ENCODE results near the gene B3GALNT2.
"Not testable (repeated sequence)": the region's sequence is repeated elsewhere in the genome, so short reads cannot be mapped to it uniquely, and the experiment has no call there.

B3GALNT2 gene

DNA sequence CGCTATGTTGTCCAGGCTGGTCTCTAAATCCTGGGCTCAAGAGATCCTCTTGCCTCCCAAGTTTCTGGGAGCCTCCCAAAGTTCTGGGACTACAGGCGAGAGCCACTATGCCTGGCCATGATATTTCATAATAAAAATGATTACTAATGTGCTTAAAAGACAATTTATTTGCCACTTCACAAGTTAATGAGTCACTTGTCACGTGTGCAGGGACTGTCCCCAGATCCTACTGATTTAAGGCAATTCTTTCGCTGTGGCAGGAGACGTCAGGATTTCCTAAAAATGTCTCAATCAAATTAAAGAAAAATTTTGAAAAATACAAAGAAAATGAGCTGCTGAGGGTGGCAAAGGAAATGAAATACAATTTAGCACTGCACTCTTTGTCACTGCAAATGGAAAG lies 43.5 kb downstream of the B3GALNT2 start:
- H3K4me2 ChIP-seq (ENCODE audit: low read depth, low read length, poor library complexity, severe bottlenecking): no peak overlapping the region
- no peak for TF ChIP-seq EZH2phosphoT487 (IDR thresholded peaks at IDR 0.05; ENCODE audit: borderline replicate concordance)
- TF ChIP-seq, protein P1, sequence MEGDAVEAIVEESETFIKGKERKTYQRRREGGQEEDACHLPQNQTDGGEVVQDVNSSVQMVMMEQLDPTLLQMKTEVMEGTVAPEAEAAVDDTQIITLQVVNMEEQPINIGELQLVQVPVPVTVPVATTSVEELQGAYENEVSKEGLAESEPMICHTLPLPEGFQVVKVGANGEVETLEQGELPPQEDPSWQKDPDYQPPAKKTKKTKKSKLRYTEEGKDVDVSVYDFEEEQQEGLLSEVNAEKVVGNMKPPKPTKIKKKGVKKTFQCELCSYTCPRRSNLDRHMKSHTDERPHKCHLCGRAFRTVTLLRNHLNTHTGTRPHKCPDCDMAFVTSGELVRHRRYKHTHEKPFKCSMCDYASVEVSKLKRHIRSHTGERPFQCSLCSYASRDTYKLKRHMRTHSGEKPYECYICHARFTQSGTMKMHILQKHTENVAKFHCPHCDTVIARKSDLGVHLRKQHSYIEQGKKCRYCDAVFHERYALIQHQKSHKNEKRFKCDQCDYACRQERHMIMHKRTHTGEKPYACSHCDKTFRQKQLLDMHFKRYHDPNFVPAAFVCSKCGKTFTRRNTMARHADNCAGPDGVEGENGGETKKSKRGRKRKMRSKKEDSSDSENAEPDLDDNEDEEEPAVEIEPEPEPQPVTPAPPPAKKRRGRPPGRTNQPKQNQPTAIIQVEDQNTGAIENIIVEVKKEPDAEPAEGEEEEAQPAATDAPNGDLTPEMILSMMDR (conservative IDR thresholded peaks at IDR 0.05; ENCODE audit: low read length): no peak
- no peaks in the 10 kb centered on the region for H3F3A ChIP-seq (ENCODE audit: low read depth)
- no peak overlapping the region for H3K9ac ChIP-seq (ENCODE audit: low read depth, low read length, poor library complexity, severe bottlenecking)
- no peak overlapping the region for H3K4me3 ChIP-seq (ENCODE audit: low read length, poor library complexity, severe bottlenecking)
- no peaks in the 10 kb centered on the region for H3K27me3 ChIP-seq (ENCODE audit: insufficient read depth, low read length, poor library complexity, severe bottlenecking)
- no peaks in the 10 kb centered on the region for H3K9me3 ChIP-seq (ENCODE audit: insufficient read depth, low read depth, low read length)
- no peaks in the 10 kb centered on the region for H3K9me2 ChIP-seq (replicated peaks; ENCODE audit: low read depth, low read length)
- no peak overlapping the region for H2AFZ ChIP-seq (ENCODE audit: low read length)
- no peaks in the 10 kb centered on the region for H3K4me1 ChIP-seq (ENCODE audit: insufficient read depth, low read length, poor library complexity, severe bottlenecking)
- no peaks in the 10 kb centered on the region for H3K79me2 ChIP-seq (ENCODE audit: insufficient read depth, low read length)
- H4K20me1 ChIP-seq (ENCODE audit: insufficient read depth, low read length, poor library complexity, severe bottlenecking): no peaks in the 10 kb centered on the region
- peaks cover 11% of the 10 kb centered on the region; the same call in 1 of the 2 replicates for H3K36me3 ChIP-seq (ENCODE audit: insufficient read depth, low read length)

- not testable (repeated sequence) for H3K4me1 ChIP-seq (ENCODE audit: insufficient read depth, low read length, poor library complexity, severe bottlenecking); H4K20me1 ChIP-seq (ENCODE audit: insufficient read depth, low read length, poor library complexity, severe bottlenecking); H3F3A ChIP-seq (ENCODE audit: low read depth); H2AFZ ChIP-seq (ENCODE audit: low read length); H3K9me2 ChIP-seq (replicated peaks; ENCODE audit: low read depth, low read length); H3K4me2 ChIP-seq (ENCODE audit: low read depth, low read length, poor library complexity, severe bottlenecking); H3K9ac ChIP-seq (ENCODE audit: low read depth, low read length, poor library complexity, severe bottlenecking); H3K79me2 ChIP-seq (ENCODE audit: insufficient read depth, low read length); H3K4me3 ChIP-seq (ENCODE audit: low read length, poor library complexity, severe bottlenecking); H3K27me3 ChIP-seq (ENCODE audit: insufficient read depth, low read length, poor library complexity, severe bottlenecking); H3K9me3 ChIP-seq (ENCODE audit: insufficient read depth, low read depth, low read length)
- peaks cover 13% of the 10 kb centered on the region; the same call in 1 of the 2 replicates for H3K36me3 ChIP-seq (ENCODE audit: insufficient read depth, low read length)
Measured at GRCh38 chr1:235457856-235458255, 46.4 kb downstream of the B3GALNT2 start.

DNA sequence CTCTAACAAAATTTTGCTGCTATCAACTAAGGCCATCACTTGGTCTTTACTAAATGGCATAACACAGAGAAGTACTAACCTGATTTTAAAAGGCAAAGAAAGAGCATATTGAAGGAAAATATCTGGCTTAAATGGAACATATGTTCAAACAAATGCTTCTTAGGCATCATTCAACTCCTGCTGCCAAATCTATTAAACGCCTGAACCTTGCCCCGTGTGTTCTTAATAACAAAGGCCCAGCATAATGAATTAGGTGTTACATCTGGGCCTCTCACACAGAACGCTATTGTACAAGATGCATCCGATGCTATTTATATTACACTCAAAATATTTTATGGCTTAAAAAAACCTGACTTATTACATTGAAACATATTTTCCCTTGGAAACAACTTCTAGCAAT lies 48.4 kb downstream of the B3GALNT2 start:
- H3K9me3 ChIP-seq (ENCODE audit: insufficient read depth, low read depth, low read length): no peaks in the 10 kb centered on the region

DNA sequence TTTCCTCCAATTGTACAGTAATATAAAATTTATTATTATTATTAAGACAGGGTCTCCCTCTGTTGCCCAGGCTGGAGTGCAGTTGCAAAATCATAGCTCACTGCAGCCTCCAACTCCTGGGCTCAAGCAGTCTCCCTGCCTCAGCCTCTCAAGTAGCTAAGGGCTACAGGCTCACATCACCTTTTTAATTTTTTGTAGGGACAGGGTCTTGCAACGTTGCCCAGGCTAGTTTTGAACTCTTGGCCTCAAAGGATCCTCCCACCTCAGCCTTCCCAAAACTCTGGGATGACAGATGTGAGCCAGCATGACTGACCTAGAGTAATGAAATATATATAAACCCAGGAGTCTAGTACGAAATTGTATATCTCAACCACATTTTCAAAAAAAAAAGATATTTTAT lies 49.2 kb downstream of the B3GALNT2 start:
- TF ChIP-seq EZH2phosphoT487 (IDR thresholded peaks at IDR 0.05; ENCODE audit: borderline replicate concordance): no peak
- TF ChIP-seq, protein P1 (conservative IDR thresholded peaks at IDR 0.05; ENCODE audit: low read length): no peak
- H3K79me2 ChIP-seq (ENCODE audit: insufficient read depth, low read length): no peaks in the 10 kb centered on the region
- H3K36me3 ChIP-seq (ENCODE audit: insufficient read depth, low read length): peaks cover 34% of the 10 kb centered on the region; the same call in 1 of the 2 replicates

More for the DNA sequence above, 48.4 kb downstream of the B3GALNT2 start:
- no peaks in the 10 kb centered on the region for H3K79me2 ChIP-seq (ENCODE audit: insufficient read depth, low read length)
- no peak overlapping the region for H3K9ac ChIP-seq (ENCODE audit: low read depth, low read length, poor library complexity, severe bottlenecking)
- no peaks in the 10 kb centered on the region for H3K9me2 ChIP-seq (replicated peaks; ENCODE audit: low read depth, low read length)
- H3K4me3 ChIP-seq (ENCODE audit: low read length, poor library complexity, severe bottlenecking): no peak overlapping the region
- H4K20me1 ChIP-seq (ENCODE audit: insufficient read depth, low read length, poor library complexity, severe bottlenecking): no peaks in the 10 kb centered on the region
- no peak overlapping the region for H2AFZ ChIP-seq (ENCODE audit: low read length)
- no peak overlapping the region for H3K4me2 ChIP-seq (ENCODE audit: low read depth, low read length, poor library complexity, severe bottlenecking)
- H3K36me3 ChIP-seq (ENCODE audit: insufficient read depth, low read length): peaks cover 27% of the 10 kb centered on the region; the same call in 1 of the 2 replicates
- TF ChIP-seq EZH2phosphoT487 (IDR thresholded peaks at IDR 0.05; ENCODE audit: borderline replicate concordance): no peak
- TF ChIP-seq, protein P1 (conservative IDR thresholded peaks at IDR 0.05; ENCODE audit: low read length): no peak
- H3K27me3 ChIP-seq (ENCODE audit: insufficient read depth, low read length, poor library complexity, severe bottlenecking): no peaks in the 10 kb centered on the region
- no peaks in the 10 kb centered on the region for H3F3A ChIP-seq (ENCODE audit: low read depth)
- no peaks in the 10 kb centered on the region for H3K4me1 ChIP-seq (ENCODE audit: insufficient read depth, low read length, poor library complexity, severe bottlenecking)

More for the DNA sequence above, 49.2 kb downstream of the B3GALNT2 start:
- Histone ChIP-seq H3F3A (ENCODE audit: low read depth) (no peaks in the 10 kb centered on the region), H3K9me2 (replicated peaks; ENCODE audit: low read depth, low read length) (no peaks in the 10 kb centered on the region), H3K4me2 (ENCODE audit: low read depth, low read length, poor library complexity, severe bottlenecking) (no peak overlapping the region), H4K20me1 (ENCODE audit: insufficient read depth, low read length, poor library complexity, severe bottlenecking) (no peaks in the 10 kb centered on the region), H2AFZ (ENCODE audit: low read length) (no peak overlapping the region), H3K9ac (ENCODE audit: low read depth, low read length, poor library complexity, severe bottlenecking) (no peak overlapping the region), H3K27me3 (ENCODE audit: insufficient read depth, low read length, poor library complexity, severe bottlenecking) (no peaks in the 10 kb centered on the region), H3K4me1 (ENCODE audit: insufficient read depth, low read length, poor library complexity, severe bottlenecking) (no peaks in the 10 kb centered on the region), H3K4me3 (ENCODE audit: low read length, poor library complexity, severe bottlenecking) (no peak overlapping the region), H3K9me3 (ENCODE audit: insufficient read depth, low read depth, low read length) (no peaks in the 10 kb centered on the region)

Data from Loucy (cell line).